ENCODE measurements around the gene MLX.
"Not testable (repeated sequence)": the region's sequence is repeated elsewhere in the genome, so short reads cannot be mapped to it uniquely, and the experiment has no call there.

The MLX gene

GRCh38 chr17:42536372-42537155 is 30.3 kb upstream of the MLX start:
- DNase-seq (ENCODE audit: low spot score): peak; percentile 74

GRCh38 chr17:42537156-42537805 is 29.6 kb upstream of the MLX start:
- DNase-seq (ENCODE audit: low spot score): no peak

DNA sequence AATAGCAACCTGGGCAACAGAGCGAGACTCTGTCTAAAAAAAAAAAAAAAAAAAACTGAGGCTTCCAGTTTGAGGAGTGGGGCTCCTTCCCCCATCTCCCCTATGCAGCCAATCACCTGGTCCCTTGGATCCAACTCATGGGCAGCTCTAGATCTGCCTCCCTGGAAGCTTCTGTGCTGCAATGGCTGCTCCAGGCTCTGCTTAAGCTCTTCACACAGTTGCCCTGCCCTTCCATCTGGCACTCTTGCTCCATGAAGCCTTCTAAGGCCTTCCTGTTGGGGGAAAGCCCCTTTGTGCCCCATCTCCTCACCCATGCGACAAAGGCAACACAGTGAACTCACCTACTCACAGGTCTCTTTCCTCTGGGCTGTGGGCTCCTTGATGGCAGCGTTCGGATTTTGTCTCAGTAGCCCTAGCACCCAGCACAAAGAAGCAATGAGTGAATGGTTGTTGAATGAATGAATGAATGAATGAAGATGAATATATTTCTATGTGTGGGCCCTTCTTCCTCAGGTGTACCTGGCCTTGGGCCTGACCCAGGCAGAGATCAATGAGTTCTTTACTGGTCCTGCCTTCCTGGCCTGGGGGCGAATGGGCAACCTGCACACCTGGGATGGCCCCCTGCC is 29.0 kb upstream of the MLX start:
- DNase-seq (ENCODE audit: low spot score): no peak

- DNase-seq (ENCODE audit: low spot score): no peak
Observed at GRCh38 chr17:42538482-42538881, 28.4 kb upstream of the MLX start.

- DNase-seq (ENCODE audit: low spot score): not testable (repeated sequence)
Observed at GRCh38 chr17:42540558-42540957, 26.3 kb upstream of the MLX start.

DNA sequence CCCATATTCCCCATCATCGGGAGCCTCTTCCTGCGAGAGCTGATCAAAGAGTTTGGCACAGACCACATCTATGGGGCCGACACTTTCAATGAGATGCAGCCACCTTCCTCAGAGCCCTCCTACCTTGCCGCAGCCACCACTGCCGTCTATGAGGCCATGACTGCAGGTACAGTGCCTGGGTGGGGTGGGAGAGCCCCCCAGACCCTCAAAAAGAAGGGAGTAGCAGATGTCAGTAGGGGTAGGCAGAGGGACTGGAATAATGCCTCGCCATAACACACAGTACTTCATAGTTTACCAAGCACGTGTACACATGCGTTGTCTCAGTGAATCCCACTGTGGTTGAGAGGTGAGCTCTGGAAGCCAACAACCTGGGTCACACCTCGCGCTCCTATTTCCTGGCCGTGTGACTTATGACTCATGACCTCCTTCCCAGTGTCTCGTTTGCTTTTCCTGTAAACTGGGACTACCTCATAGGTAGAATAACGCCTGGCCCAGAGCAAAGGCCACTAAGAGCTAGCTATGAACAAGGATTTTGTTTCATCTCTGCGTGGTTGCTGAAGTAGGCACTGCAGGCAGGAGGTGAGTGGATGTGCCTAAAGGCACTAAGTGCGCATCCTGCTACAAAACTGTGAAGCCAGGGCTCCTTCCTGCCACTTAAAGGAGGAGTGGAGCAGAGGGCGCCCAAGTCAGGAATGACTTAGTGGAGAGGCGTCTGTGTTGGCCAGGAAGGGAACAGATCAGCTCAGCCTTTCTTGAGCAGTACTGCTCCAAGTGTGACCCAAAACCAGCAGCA is 25.7 kb upstream of the MLX start:
- DNase-seq (ENCODE audit: low spot score): peak; percentile 38

- DNase-seq (ENCODE audit: low spot score): no peak
Observed at GRCh38 chr17:42543190-42544079, 23.5 kb upstream of the MLX start.

- no peak for DNase-seq (ENCODE audit: low spot score)
Observed at GRCh38 chr17:42544874-42545283, 22.0 kb upstream of the MLX start.

- DNase-seq (ENCODE audit: low spot score): not testable (repeated sequence)
Observed at GRCh38 chr17:42545755-42546505, 21.0 kb upstream of the MLX start.

GRCh38 chr17:42547001-42547461 is 19.9 kb upstream of the MLX start:
- no peak for DNase-seq (ENCODE audit: low spot score)

DNA sequence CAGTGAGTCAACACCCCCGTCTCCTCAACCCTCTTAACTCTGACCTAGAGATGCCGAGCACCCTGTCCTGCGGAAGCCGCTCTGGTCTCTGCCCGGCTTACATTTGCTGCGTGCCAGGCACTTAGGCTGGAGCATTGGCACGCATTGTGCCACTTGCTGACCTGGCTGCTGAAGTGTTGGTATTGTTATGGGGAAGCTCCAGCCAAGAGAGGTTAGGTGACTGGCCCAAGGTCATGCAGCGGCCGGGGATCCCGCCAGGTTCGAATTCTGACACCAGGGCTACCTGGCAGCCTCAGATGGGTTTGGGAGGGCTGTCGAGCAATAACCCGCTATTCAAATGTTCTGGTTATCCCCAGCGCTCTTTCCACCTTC is 19.2 kb upstream of the MLX start:
- DNase-seq (ENCODE audit: low spot score): no peak

- DNase-seq (ENCODE audit: low spot score): peak; percentile 73
Observed at GRCh38 chr17:42548070-42548837, 18.6 kb upstream of the MLX start.

DNA sequence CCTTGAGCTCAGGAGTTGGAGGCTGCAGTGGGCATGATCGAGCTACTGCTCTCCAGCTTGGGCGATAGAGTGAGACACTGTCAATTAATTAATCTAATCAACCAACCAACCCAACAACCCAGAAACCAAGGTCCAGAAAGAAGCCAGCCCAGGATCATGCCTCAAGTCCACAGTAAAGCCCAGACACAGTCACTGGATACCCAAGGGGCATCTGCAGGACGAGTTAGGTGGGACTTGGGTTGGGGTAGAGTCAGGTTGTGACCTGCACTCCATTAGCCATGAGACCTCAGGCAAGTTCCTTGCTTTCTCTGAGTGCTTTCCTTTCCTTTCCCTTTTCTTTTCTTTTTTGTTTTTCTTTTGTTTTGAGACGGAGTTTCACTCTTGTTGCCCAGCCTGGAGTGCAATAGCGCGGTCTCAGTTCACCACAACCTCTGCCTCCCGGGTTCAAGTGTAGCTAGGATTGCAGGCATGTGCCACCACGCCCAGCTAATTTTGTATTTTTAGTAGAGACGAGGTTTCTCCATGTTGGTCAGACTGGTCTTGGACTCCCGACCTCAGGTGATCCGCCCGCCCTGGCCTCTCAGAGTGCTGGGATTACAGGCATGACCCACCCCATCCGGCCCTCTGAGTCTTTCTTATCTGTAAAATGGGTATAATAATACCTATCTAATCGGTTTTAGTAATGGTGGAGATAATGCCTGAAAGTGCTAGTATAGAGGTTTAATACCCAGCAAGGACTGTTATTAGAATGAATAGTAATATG is 17.7 kb upstream of the MLX start:
- DNase-seq (ENCODE audit: low spot score): no peak

GRCh38 chr17:42552736-42553135 is 14.2 kb upstream of the MLX start, which contains the start of gene HSD17B1:
HSD17B1 (plus strand) TSS chr17:42552923; CDS start chr17:42552934, 11 bp downstream.
- DNase-seq (ENCODE audit: low spot score): not testable (repeated sequence)

GRCh38 chr17:42553161-42553818 is 13.6 kb upstream of the MLX start:
- DNase-seq (ENCODE audit: low spot score): no peak

- DNase-seq (ENCODE audit: low spot score): peak; percentile 34
Observed at GRCh38 chr17:42553866-42554249, 13.0 kb upstream of the MLX start.

DNA sequence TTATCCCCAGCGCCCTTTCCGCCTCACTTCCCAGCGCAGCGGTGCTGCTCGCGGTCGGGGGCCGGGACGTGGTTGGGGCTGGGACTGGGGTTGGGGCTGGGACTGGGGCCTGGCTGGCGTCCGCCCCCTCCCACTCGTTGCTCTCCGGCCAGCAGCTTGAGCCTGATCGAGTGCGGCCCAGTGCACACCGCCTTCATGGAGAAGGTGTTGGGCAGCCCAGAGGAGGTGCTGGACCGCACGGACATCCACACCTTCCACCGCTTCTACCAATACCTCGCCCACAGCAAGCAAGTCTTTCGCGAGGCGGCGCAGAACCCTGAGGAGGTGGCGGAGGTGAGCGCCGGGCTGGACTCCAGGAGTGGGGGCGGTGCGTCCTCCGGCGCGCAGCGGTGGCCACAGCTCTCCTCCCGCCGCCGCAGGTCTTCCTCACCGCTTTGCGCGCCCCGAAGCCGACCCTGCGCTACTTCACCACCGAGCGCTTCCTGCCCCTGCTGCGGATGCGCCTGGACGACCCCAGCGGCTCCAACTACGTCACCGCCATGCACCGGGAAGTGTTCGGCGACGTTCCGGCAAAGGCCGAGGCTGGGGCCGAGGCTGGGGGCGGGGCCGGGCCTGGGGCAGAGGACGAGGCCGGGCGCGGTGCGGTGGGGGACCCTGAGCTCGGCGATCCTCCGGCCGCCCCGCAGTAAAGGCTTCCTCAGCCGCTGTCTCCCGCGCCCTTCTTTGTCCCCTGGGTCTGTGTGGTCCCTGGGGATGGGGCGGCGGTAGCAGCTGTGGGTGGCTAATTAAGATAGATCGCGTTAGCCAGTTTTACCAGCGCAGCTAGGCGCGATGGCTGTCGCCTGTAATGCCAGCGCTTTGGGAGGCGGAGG is 12.4 kb upstream of the MLX start:
- peak; percentile 85 for DNase-seq (ENCODE audit: low spot score)

All from activated CD4-positive, alpha-beta T cell treated with anti-CD3 and anti-CD28 coated beads, Interleukin-2, Interleukin-4, amounts not matched to agents 100 ng/mL and 50 ng/mL, durations not matched to agents 16 hours and 8 hours (primary cell).